HEK293T (cell line): ENCODE measurements around the gene SIGLEC6.

Source experiments
- ARNT ChIP-seq: fragments of 450-650 bp; IDR thresholded peaks from 2 replicates; pipeline ENCODE4 v1.6.1; 2017; ENCODE audit warnings: mild to moderate bottlenecking
- BHLHE40 ChIP-seq: fragments of 450-650 bp; IDR thresholded peaks from 2 replicates; pipeline ENCODE4 v1.6.1; 2016; ENCODE audit warnings: mild to moderate bottlenecking, moderate library complexity, borderline replicate concordance
- ELF4 ChIP-seq: fragments of 450-650 bp; IDR thresholded peaks from 2 replicates; pipeline ENCODE4 v1.6.1; 2017; ENCODE audit warnings: antibody characterized with exemption
- FOXA1 ChIP-seq: fragments of 450-650 bp; IDR thresholded peaks from 2 replicates; pipeline ENCODE4 v1.6.1; 2016; ENCODE audit warnings: mild to moderate bottlenecking
- FOXK2 ChIP-seq: fragments of 450-650 bp; IDR thresholded peaks from 2 replicates; pipeline ENCODE4 v1.6.1; 2016; ENCODE audit warnings: mild to moderate bottlenecking
- FOXM1 ChIP-seq: fragments of 450-650 bp; IDR thresholded peaks from 2 replicates; pipeline ENCODE4 v1.6.1; 2017; ENCODE audit warnings: mild to moderate bottlenecking, borderline replicate concordance
- HDGF ChIP-seq: fragments of 450-650 bp; IDR thresholded peaks from 2 replicates; pipeline ENCODE4 v1.6.1; 2017; ENCODE audit warnings: antibody characterized with exemption, borderline replicate concordance
- L3MBTL2 ChIP-seq: fragments of 450-650 bp; conservative IDR thresholded peaks from 2 replicates; pipeline ENCODE4 v1.6.1; 2016; ENCODE audit warnings: mild to moderate bottlenecking
- LEF1 ChIP-seq: fragments of 450-650 bp; IDR thresholded peaks from 2 replicates; pipeline ENCODE4 v1.6.1; 2017; ENCODE audit warnings: mild to moderate bottlenecking, borderline replicate concordance
- SP1 ChIP-seq: fragments of 450-650 bp; IDR thresholded peaks from 2 replicates; pipeline ENCODE4 v1.6.1; 2017
- SUZ12 ChIP-seq: fragments of 450-650 bp; IDR thresholded peaks from 2 replicates; pipeline ENCODE4 v1.6.1; 2016; ENCODE audit warnings: mild to moderate bottlenecking
- TARDBP ChIP-seq: fragments of 450-650 bp; IDR thresholded peaks from 2 replicates; pipeline ENCODE4 v1.6.1; 2016
- TF ChIP-seq, protein P1 (sequence below): fragments of 450-650 bp; IDR thresholded peaks from 2 replicates; pipeline ENCODE4 v1.6.1; 2016

DNA sequence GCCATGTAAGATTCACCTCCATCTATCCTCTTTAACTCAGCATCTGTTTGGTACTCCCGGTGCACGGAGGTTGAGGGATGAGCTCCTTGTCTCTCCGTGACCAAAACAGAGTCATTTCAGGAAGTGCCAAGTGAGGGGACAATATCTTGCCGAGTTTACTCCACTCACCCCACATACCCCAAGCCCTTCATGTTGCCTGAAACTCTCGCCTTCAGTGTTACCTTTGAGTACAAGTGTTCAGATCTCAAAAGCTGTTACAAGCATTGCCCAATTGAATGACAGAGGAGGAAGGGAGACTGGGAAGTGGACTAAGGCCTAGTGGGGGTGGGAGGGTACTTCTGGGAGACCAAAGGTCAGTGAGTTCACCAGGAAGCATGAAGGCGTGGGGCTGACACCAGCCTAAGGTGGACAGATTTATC, 23.8 kb downstream of the SIGLEC6 start:
- TF ChIP-seq FOXK2 (no peak), FOXA1 (no peak), SUZ12 (no peak), SP1 (no peak), L3MBTL2 (no peak), ARNT (no peak), ELF4 (no peak), FOXM1 (no peak), LEF1 (no peak), TARDBP (no peak), HDGF (no peak), BHLHE40 (no peak)
- TF ChIP-seq, protein P1, sequence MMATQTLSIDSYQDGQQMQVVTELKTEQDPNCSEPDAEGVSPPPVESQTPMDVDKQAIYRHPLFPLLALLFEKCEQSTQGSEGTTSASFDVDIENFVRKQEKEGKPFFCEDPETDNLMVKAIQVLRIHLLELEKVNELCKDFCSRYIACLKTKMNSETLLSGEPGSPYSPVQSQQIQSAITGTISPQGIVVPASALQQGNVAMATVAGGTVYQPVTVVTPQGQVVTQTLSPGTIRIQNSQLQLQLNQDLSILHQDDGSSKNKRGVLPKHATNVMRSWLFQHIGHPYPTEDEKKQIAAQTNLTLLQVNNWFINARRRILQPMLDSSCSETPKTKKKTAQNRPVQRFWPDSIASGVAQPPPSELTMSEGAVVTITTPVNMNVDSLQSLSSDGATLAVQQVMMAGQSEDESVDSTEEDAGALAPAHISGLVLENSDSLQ: no peak
